Peyer's patch (tissue), 4 donors: ENCODE data around the gene ROBO1. TPM values are rescaled to one million over a fixed set of nuclear protein-coding genes. Genes with fewer than 3 reads are reported as not detected.

Source experiments
- DNase-seq, 3 donors: peaks; one replicate each; pipeline ENCODE4 v3.0.0-alpha.2; 2017 to 2019
- H3K27ac ChIP-seq, 4 donors: fragments of 200-600 bp; sonication (generic); one replicate each; pipeline ENCODE4 v1.5.1; 2016 to 2019
- H3K27me3 ChIP-seq, 2 donors: fragments of 200-600 bp; sonication (generic); one replicate each; pipeline ENCODE4 v1.5.1; 2019
- H3K36me3 ChIP-seq, 3 donors: fragments of 200-600 bp; sonication (generic); one replicate each; pipeline ENCODE4 v1.5.1; 2016 to 2019
- H3K4me1 ChIP-seq, 4 donors: fragments of 200-600 bp; sonication (generic); one replicate each; pipeline ENCODE4 v1.5.1; 2016 to 2019
- H3K4me3 ChIP-seq, 4 donors: fragments of 200-600 bp; sonication (generic); 1 replicate in 3 of 4; 2 replicates in 1 of 4; pipeline ENCODE4 v1.5.1; 2016 to 2019; ENCODE audit warnings: mild to moderate bottlenecking in 1 of 4
- H3K9me3 ChIP-seq, 4 donors: fragments of 200-600 bp; sonication (generic); one replicate each; pipeline ENCODE4 v1.5.1; 2016 to 2019; ENCODE audit warnings: mild to moderate bottlenecking in 1 of 4
- CTCF ChIP-seq, 6 experiments: fragments of 450-650 bp in 4 of 6; fragments of 200-600 bp in 2 of 6; sonication (generic) in 1 of 6; IDR thresholded peaks; one replicate each; pipeline ENCODE4 v1.5.1; 2017 to 2019; ENCODE audit warnings: antibody characterized with exemption in 6 of 6, mild to moderate bottlenecking in 3 of 6, moderate library complexity in 1 of 6
- POLR2A ChIP-seq, 2 donors: fragments of 450-650 bp; IDR thresholded peaks; one replicate each; pipeline ENCODE4 v1.5.1; 2017; ENCODE audit warnings: antibody characterized with exemption in 2 of 2, mild to moderate bottlenecking in 2 of 2, moderate library complexity in 2 of 2
- total RNA-seq, 4 donors: library from RNA; depleted of rRNA; stranded (reverse); fragments of >200 nt; gene quantifications; one replicate each; pipeline ENCODE4 v1.1.0, GENCODE V29; 2016

The ROBO1 gene
- total RNA-seq, 4 donors from 2014 or later = 9.5 to 41.3 (median 24.2) TPM

- TF ChIP-seq CTCF (IDR thresholded peaks at IDR 0.05) (no peak), POLR2A (IDR thresholded peaks at IDR 0.05) (no peak)
- Histone ChIP-seq H3K27ac (no peak overlapping the region), H3K4me1 (no peaks in the 10 kb centered on the region), H3K27me3 (no peaks in the 10 kb centered on the region), H3K4me3 (no peak overlapping the region), H3K9me3 (no peaks in the 10 kb centered on the region), H3K36me3 (no peaks in the 10 kb centered on the region)
- DNase-seq = no peak
Observed at GRCh38 chr3:78905700-78906099, 862.1 kb downstream of the ROBO1 start.

- Histone ChIP-seq H3K27ac (no peak overlapping the region), H3K9me3 (no peaks in the 10 kb centered on the region), H3K27me3 (no peaks in the 10 kb centered on the region), H3K4me1 (no peaks in the 10 kb centered on the region), H3K4me3 (no peak overlapping the region), H3K36me3 (no peaks in the 10 kb centered on the region)
- TF ChIP-seq POLR2A (IDR thresholded peaks at IDR 0.05) (no peak), CTCF (IDR thresholded peaks at IDR 0.05) (no peak)
- DNase-seq = no peak
Observed at GRCh38 chr3:78901544-78901943, 866.3 kb downstream of the ROBO1 start.

GRCh38 chr3:78900880-78901279 is 866.9 kb downstream of the ROBO1 start:
- Histone ChIP-seq H3K27ac (no peak overlapping the region), H3K4me1 (no peaks in the 10 kb centered on the region), H3K9me3 (no peaks in the 10 kb centered on the region), H3K36me3 (no peaks in the 10 kb centered on the region), H3K27me3 (no peaks in the 10 kb centered on the region), H3K4me3 (no peak overlapping the region)
- DNase-seq = no peak
- TF ChIP-seq POLR2A (IDR thresholded peaks at IDR 0.05) (no peak), CTCF (IDR thresholded peaks at IDR 0.05) (no peak)

- Histone ChIP-seq H3K4me1 (no peaks in the 10 kb centered on the region), H3K27me3 (no peaks in the 10 kb centered on the region), H3K9me3 (no peaks in the 10 kb centered on the region), H3K4me3 (no peak overlapping the region), H3K27ac (no peak overlapping the region), H3K36me3 (no peaks in the 10 kb centered on the region)
- no peak for DNase-seq
- no peak for TF ChIP-seq POLR2A (IDR thresholded peaks at IDR 0.05)
- no peak for TF ChIP-seq CTCF (IDR thresholded peaks at IDR 0.05)
Observed at GRCh38 chr3:78900426-78900825, 867.4 kb downstream of the ROBO1 start.

- no peaks in the 10 kb centered on the region for H3K9me3 ChIP-seq
- DNase-seq = no peak
- no peaks in the 10 kb centered on the region for H3K27me3 ChIP-seq
- no peaks in the 10 kb centered on the region for H3K4me1 ChIP-seq
- no peak for TF ChIP-seq POLR2A (IDR thresholded peaks at IDR 0.05)
- H3K4me3 ChIP-seq = no peak overlapping the region
- H3K27ac ChIP-seq = no peak overlapping the region
- H3K36me3 ChIP-seq = no peaks in the 10 kb centered on the region
Observed at GRCh38 chr3:78895528-78895927, 872.3 kb downstream of the ROBO1 start.

- H3K27me3 ChIP-seq = no peaks in the 10 kb centered on the region
- H3K9me3 ChIP-seq = no peaks in the 10 kb centered on the region
- no peaks in the 10 kb centered on the region for H3K36me3 ChIP-seq
- H3K4me1 ChIP-seq = no peaks in the 10 kb centered on the region
- H3K4me3 ChIP-seq = no peak overlapping the region
- H3K27ac ChIP-seq = no peak overlapping the region
- TF ChIP-seq CTCF (IDR thresholded peaks at IDR 0.05) (no peak), POLR2A (IDR thresholded peaks at IDR 0.05) (no peak)
- no peak for DNase-seq
Observed at GRCh38 chr3:78894787-78895186, 873.0 kb downstream of the ROBO1 start.
